HG03439 (cell line): ENCODE data around the gene AGBL5.

ENCODE experiments used
- ATAC-seq: cut with Tn5 transposase; IDR thresholded peaks from one replicate; pipeline ENCODE4 v1.9.1; 2021; ENCODE audit warnings: mild to moderate bottlenecking, moderate library complexity; ENCODE audit not compliant: unreplicated experiment

The AGBL5 gene

DNA sequence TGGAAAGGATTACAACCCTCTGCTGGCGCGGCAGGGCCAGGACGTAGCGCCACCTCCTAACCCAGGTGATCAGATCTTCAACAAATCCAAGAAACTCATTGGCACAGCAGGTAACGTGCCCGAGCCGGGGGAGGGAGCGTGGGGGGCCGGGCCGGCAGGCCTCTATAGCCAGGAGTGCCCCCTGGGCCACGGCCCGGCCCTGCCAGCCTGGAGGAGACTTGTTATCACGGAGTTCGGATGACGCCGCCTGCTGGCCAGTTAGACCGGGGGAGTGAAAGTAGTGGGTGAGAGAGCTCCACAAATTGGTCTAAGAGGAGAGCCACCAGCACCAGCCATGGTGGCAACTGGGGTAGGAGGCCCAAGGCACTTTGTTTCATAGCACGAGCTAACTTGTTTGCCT is 27.3 kb upstream of the AGBL5 start:
- ATAC-seq = no peak

DNA sequence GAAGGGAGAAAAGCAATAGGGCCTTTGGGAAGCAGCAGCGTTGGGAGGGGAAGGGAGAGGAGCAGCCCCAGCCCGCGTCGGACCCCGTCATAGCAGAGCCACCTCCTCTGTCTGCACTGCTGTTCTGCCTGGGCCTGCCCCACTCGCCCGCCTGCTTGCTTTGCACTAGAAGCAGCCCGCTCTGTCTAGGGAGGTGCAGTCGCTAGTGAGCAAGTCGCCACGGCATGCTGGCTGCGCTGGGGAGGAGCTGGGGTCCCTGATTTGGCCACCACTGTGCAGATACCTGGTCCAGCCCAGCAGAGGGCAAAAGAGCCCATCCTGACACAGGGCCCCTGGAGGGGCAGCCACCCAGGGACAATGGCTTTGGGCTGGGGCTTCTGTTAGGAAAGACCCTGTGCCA is 26.7 kb upstream of the AGBL5 start:
- ATAC-seq = no peak

DNA sequence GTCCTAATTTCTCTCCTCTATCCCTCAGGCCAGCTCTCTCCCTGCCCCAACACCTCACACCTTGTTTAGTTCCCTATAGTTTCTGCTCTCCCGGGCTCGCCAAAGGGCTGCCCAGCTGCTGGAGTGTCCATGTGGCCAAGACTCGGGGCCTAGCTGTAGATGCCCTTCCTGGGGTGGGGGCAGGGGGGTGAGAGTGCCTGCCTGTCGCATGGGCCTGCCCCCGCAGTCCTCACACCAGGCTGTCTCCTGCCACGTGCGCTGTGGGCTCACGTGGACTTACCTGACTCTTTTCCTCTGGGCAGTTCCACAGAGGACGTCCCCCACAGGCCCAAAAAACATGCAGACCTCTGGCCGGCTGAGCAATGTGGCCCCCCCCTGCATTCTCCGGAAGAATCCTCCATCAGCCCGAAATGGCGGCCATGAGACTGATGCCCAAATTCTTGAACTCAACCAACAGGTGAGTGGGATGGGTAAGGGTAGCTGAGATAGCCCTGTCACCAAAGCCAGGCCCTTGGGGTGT is 26.1 kb upstream of the AGBL5 start:
- no peak for ATAC-seq

DNA sequence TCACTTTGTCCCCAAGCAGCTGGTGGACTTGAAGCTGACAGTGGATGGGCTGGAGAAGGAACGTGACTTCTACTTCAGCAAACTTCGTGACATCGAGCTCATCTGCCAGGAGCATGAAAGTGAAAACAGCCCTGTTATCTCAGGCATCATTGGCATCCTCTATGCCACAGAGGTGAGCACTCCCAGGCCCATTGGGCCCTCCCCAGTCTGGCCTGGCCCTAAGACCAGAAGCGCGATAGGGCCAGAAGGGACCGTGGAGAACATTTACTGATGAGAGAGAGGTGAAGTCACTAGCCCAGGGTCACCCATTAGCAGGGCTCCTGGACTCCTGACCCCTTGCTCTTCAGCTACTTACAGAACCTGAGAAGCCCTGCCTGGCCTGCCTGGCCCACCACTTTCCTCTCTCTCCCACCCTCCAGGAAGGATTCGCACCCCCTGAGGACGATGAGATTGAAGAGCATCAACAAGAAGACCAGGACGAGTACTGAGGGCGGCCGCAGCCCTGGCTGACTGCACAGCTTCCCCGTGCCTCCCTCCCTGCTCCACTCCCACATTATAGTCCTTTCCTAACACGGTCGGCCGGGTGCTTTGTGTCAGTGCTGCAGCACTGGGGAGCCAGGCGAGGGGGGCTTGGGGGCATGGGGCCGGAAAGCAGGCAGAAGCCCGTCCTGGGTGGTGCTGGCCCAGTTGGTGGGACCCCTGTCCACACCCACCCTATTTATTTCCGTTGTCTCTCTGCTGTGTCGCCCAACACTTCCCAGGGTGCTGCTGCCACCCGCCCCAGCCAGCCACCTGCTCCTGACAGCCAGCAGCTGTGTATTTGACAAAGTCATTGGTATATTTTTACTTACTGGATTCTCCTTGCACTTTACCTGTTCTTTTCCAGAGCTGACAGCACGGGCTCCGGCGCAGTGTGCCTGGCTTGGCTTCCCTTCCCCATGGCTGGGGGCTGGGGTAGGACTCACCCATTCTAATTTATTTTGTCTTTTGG is 25.3 kb upstream of the AGBL5 start:
- no peak for ATAC-seq

DNA sequence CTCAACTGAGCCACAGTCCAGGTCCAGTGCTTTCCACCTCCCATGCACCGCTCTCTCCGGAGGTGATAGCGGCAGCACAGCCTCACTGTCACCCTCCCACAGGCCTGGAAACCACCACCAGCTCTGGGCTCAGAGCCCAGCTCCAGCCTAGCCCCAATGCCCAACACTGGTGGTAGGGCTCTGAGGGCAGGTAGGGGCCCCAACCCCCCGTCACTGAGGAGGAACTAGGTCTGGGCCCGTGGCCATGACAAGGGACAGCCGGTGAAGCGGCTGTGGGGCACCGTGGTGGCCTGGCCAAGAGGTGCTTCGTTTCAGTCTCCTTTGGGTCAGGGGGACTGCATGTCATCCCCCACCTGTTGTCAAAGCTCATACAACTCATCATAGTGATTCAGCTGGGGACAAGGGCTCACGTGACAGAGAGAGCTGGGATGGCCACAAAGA is 24.2 kb upstream of the AGBL5 start:
- no peak for ATAC-seq

DNA sequence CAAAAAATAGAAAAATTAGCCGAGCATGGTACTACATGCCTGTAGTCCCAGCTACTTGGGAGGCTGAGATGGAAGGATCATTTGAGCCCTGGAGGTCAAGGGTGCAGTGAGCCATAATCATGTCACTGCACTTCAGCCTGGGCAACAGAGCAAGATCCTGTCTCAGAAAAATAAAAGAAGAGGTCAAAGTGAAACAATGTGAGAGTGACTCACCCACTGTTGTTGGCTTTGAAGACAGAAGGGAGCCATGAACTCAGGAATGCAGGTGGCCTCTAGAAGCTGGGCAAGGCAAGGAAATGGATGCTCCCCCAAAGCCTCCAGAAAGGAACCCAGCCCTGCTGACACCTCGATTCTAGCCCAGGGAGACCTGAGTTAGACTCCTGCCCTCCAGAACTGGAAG is 22.4 kb upstream of the AGBL5 start:
- no peak for ATAC-seq

DNA sequence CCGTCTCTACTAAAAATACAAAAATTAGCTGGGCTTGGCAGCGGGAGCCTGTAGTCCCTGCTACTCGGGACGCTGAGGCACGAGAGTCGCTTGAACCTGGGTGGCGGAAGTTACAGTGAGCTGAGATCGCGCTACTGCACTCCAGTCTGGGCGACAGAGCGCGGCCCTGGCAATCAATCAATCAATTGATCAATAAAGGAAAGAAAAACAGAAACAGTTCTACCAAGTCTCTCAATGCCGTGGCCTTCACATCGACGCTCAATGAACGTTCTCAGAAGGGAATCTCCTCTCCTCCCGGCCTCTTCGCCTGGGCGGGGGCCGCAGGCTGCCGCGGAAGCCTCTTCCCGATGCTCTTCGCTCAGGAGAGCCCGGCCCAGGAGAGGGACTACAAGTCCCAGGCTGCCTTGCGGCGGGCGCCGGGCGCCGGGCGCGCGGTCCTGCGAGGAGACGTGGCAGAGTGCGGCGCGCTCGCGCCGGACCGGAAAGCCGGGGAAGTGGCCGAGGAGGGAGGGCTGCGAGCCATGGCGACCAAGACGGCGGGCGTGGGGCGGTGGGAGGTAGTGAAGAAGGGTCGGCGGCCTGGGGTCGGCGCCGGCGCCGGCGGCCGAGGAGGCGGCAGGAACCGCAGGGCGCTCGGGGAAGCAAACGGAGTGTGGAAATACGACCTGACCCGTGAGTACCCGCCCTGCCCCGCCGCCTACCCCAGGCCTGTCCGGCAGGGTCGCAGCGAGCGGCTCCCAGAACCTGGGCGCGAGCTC is 18.8 kb upstream of the AGBL5 start, which contains the start of gene TMEM214:
Gene TMEM214, plus strand, starts transcription at position 471 of the 758 bp plus-strand sequence. Its CDS starts 51 bp downstream, at position 522.
- peak; percentile 81 for ATAC-seq

DNA sequence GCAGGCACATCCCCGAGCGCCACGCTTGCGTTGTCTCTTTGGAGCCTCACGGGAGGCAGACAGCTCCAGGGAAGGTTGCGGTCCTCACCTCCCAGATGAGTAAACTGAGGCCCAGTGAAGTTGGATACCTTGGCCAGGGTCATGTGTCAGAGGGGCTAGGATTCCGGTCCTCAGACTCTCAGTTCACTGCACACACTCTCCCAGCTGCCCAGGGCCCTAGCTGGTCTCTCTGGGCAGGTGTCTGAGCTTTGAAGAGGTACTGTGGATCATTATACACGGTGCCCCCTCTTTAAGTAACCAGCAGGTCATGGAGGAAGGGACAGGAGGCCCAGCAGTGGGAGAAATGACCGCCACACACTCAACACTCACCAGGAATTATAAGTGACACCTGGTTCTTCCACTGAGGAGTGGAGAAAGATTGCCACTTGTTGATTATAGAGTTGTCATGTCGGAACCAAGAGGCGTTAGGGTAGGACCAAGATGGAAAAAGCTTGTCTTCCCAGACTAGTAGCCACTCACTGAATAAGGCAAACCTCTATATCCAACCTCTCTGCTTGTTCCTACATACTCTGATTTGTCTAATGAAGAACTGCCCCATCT is 18.1 kb upstream of the AGBL5 start:
- peak; percentile 14 for ATAC-seq

DNA sequence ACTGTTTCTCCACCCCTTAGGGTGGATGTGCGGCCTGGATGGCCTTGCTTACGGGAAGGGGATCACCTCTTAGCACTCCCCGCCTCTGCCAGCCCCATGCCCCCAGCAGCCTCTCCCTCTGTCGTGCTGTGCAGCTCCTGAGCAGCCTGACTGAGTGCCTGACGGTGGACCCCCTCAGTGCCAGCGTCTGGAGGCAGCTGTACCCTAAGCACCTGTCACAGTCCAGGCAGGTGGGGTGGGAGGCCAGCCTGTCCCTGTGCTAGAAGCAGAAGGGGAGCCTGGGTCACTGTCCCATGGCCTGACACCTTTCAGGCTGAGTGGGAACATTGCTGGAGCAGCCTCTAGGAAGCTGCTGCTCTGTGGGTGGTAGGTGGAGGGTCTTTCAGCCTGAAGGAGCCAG is 13.5 kb upstream of the AGBL5 start:
- ATAC-seq = no peak

DNA sequence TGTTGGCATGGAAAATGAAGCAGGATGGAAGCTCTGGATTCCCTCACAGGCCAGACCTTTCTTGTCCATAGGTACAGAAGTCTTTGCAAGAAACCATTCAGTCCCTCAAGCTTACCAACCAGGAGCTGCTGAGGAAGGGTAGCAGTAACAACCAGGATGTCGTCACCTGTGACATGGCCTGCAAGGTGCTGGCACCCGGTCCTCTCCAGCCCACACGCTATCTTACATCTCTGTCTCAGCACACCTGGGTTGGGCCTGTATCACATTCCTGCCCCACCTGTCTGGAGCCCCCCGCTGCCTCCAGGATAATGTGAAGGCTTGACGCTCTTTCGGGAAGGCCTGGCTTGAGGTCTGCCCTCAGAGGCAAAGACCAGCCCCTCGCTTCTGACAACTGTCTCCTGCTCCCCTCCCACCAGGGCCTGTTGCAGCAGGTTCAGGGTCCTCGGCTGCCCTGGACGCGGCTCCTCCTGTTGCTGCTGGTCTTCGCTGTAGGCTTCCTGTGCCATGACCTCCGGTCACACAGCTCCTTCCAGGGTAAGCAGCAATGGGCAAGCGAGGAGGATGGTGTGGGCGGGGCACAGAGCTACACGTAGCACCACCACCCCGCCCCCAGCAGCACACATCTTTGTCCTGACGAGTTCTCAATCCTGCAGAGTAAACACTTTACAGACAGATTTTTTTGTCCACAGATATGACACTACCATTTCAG is 12.7 kb upstream of the AGBL5 start:
- no peak for ATAC-seq

DNA sequence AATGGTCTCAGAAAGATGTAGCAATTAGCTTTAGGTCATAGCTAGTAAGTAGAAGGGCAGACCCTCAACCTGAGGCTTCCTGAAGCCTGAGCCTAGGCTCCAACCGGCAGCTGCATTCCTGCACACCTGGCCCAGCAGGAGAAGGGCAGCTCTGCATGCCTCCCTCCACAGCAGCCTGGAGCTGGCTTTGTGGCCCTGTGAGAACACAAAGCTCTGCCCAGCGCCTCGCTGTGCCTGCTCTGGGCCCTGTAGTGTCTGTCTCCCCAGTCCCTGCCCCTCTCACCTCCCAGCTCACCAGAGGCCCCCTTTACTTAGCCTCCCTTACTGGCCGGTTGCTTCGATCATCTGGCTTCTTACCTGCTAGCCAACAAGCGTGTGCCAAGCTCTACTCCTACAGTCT is 12.0 kb upstream of the AGBL5 start:
- no peak for ATAC-seq

DNA sequence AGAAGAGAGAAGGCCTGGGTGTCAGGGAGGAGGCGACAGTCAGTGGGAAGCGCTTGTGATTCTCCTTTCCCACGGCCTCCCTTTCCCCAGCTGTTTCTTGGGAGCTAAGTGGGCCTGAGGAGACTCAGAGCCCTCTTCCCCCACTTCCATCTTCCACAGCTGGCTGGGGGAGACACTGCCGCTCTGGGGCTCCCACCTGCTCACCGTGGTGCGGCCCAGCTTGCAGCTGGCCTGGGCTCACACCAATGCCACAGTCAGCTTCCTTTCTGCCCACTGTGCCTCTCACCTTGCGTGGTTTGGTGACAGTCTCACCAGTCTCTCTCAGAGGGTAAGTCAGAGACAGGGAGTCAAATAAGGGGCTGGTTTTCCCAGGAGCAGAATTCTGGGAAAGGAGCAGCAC is 11.6 kb upstream of the AGBL5 start:
- ATAC-seq = no peak

DNA sequence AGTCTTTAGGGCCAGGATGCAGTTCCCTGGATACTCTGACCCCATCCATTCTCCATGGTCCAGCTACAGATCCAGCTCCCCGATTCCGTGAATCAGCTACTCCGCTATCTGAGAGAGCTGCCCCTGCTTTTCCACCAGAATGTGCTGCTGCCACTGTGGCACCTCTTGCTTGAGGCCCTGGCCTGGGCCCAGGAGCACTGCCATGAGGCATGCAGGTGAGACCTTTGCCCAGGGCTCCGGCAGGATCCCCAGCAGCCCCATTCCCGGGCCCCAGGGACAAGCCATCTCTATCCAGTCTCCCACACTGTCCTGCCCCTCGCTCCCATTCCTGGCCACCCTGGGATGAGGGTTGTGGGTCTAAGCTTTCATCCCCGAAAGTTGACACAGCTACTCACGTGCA is 11.2 kb upstream of the AGBL5 start:
- ATAC-seq = no peak

DNA sequence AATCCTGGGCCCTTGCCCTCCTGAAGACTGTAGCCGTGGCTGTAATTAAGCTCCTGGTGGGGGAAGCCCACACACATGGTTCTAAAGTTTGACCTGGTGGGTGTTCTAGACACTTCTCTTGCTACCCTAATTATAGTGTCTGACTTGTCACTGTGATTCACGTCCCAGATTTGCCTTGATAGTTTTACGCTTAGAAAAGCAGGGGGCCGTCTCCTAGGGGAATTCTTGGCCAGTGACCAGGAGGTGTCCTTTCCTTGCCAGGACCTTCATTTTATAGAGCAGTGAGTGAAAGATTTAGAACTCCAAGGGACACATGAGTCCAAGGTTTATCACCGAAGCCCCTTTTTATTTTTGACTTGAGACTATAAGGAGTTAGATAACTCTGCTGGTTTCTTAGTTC is 9.7 kb upstream of the AGBL5 start:
- ATAC-seq = no peak

DNA sequence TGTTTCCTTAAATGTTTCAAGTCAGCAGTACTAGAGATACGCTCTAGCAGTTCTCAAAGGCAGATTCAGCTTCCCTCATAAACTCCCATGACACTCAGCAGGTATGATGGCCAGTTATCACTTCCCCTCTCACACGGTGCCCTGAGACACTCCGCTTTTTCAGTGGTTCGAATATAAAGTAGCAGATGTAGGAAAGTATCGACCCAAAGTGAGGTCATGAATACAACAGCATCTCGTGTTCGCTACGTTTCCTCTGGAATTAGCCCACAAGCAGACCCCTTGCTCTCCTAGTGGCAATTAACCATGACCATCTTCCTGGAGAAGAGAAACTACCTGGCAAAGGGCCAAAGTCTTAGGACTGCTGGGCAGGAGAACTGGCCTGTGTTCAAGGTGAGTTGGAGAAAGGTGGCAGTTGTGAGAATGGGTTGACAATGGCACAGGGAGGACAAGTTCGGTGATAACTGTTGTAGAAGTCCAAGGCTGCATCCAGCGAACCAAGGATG is 9.3 kb upstream of the AGBL5 start:
- ATAC-seq = peak; percentile 39

DNA sequence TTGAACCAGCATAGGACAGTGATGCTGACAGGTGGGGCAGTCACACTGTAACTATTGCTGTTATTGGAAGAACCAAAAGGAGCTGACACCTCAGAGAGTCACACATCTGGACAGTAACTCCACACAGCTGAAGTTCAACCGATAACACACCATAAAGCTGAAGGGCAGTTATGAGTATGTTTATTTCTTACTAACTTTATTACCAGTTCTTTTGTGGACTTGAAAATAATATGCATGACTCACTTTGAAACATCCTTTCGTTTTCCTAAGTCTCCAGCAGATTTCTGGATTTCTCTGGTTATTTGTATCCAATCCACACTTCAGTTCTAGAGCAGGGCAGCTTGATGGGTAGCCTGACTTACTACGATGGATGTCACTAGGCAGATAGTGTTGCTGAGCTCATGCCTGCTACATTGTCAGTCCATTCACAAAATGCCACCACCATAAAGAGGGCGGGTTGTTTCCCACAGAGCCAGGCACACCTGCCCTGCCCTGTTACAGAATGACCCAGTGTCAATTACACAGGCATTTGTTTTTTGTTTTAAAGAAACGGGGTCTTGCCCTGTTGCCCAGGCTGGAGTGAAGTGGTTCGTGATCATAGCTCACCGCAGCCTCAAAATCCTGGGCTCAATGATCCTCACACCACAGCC is 8.4 kb upstream of the AGBL5 start:
- no peak for ATAC-seq

DNA sequence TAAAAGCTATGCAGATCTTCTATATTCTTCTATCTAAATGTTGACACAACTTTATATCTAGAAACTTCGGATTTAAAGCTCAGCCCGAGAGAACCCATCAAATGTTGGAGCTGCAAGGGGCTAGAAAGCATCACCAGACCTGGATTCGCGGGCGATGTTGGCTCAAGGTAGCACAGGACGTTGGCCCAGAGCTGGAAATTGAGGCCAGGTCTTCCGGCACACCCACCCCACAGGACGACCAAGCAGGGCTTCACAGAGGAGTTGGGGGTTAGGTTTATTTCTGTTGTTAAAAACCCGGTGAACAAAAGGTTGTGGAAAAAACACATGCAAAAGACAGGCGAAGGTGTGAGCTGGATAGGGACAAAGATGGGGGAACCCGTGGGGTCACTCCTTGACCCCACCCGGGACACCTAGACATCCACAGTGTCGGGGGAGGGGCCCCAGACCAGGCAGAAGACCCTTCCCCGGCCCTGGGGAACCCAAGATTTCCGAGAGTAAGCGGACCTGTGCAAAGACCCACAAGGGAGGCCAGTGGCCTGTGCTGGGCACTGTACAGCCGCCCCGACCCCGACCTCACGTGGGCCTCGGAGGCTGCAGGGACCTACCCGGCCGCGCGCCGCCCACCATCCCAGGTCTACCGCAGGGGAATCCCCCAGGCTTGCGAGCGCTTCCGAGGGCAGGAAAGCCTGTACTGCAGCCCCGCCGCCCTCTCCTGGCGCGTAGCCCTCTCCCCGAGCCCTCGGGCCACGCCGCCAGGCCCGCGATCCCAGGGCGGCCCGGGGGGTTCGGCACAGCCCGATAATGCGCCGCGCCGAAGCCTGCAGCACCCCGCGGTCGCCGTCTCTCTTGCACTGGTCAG is 1.8 kb upstream of the AGBL5 start:
- peak; percentile 17 for ATAC-seq

DNA sequence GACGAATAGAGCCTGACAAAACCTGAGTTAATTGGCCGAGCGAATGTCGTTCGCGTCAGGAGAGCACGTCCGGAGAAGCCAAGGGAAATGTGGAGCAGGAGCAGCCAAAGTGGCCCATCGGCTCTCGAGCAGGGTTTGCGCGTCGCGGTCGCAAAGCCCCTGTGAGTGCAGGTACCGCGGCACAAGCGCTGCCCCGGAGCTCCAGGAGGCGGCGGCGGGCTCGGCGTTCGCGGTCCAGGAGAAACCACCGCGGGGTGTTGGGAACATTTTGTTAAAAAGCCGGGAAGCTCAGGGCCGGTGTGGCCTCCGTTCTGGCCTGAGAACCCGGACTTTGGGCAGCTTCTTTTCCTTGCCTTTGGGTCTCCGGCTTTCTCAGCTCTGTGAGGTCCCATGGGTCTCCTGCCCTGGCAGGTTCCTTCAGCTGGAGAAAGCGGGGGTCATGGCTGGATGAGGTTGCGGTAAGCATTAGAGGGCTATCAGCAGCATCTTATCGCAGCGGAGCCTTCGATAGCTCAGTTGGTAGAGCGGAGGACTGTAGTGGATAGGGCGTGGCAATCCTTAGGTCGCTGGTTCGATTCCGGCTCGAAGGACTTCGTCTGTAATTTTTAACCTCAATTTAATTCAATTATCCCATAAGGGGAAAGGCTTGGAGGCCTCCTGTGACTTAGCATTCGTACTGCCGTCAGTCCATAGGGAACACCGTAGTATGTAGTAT is 1.0 kb upstream of the AGBL5 start:
- peak; percentile 54 for ATAC-seq
